Measurements from ENCODE around the gene ATP5PF.
"Not testable (repeated sequence)": the region's sequence is repeated elsewhere in the genome, so short reads cannot be mapped to it uniquely, and the experiment has no call there.

Gene ATP5PF

GRCh38 chr21:25722631-25723030 is 12.1 kb downstream of the ATP5PF start:
- no peak for DNase-seq (ENCODE audit: low read depth, low spot score)

GRCh38 chr21:25721987-25722386 is 12.7 kb downstream of the ATP5PF start:
- no peak for DNase-seq (ENCODE audit: low read depth, low spot score)

GRCh38 chr21:25717491-25718147 is 17.1 kb downstream of the ATP5PF start:
- DNase-seq (ENCODE audit: low read depth, low spot score) = no peak

- DNase-seq (ENCODE audit: low read depth, low spot score) = not testable (repeated sequence)
Observed at GRCh38 chr21:25714066-25714465, 20.6 kb downstream of the ATP5PF start.

- DNase-seq (ENCODE audit: low read depth, low spot score) = no peak
Observed at GRCh38 chr21:25710550-25710949, 24.2 kb downstream of the ATP5PF start.

GRCh38 chr21:25709684-25710265 is 24.9 kb downstream of the ATP5PF start:
- DNase-seq (ENCODE audit: low read depth, low spot score) = no peak

GRCh38 chr21:25708467-25709065 is 26.1 kb downstream of the ATP5PF start:
- no peak for DNase-seq (ENCODE audit: low read depth, low spot score)

GRCh38 chr21:25701529-25701928 is 33.2 kb downstream of the ATP5PF start:
- DNase-seq (ENCODE audit: low read depth, low spot score) = no peak

- DNase-seq (ENCODE audit: low read depth, low spot score) = no peak
Observed at GRCh38 chr21:25700741-25701140, 34.0 kb downstream of the ATP5PF start.

- DNase-seq (ENCODE audit: low read depth, low spot score) = not testable (repeated sequence)
Observed at GRCh38 chr21:25695461-25695860, 39.2 kb downstream of the ATP5PF start.

- no peak for DNase-seq (ENCODE audit: low read depth, low spot score)
Observed at GRCh38 chr21:25691976-25692375, 42.7 kb downstream of the ATP5PF start.

GRCh38 chr21:25689226-25689625 is 45.5 kb downstream of the ATP5PF start:
- DNase-seq (ENCODE audit: low read depth, low spot score) = no peak

- no peak for DNase-seq (ENCODE audit: low read depth, low spot score)
Observed at GRCh38 chr21:25688275-25689155, 46.2 kb downstream of the ATP5PF start.

- no peak for DNase-seq (ENCODE audit: low read depth, low spot score)
Observed at GRCh38 chr21:25687787-25688186, 46.9 kb downstream of the ATP5PF start.

GRCh38 chr21:25682382-25682781 is 52.3 kb downstream of the ATP5PF start:
- no peak for DNase-seq (ENCODE audit: low read depth, low spot score)

- no peak for DNase-seq (ENCODE audit: low read depth, low spot score)
Observed at GRCh38 chr21:25676451-25676850, 58.3 kb downstream of the ATP5PF start.
